Liver (tissue), 9 donors: ENCODE data around the gene CD164L2. TPM values are rescaled to one million over a fixed set of nuclear protein-coding genes. Genes with fewer than 3 reads are reported as not detected.
A peak's percentile ranks its signal among the peaks of the same experiment; 100 is the strongest.

Experiments
- DNase-seq: peaks from one replicate; pipeline ENCODE4 v3.0.0-alpha.2; 2017; ENCODE audit warnings: low spot score
- H3K27ac ChIP-seq, 2 donors: one replicate each; pipeline ENCODE4 v1.7.0; 2013; ENCODE audit warnings: inconsistent platforms in 2 of 2, low read length in 2 of 2, control low read depth in 1 of 2, low read depth in 1 of 2, mild to moderate bottlenecking in 1 of 2
- H3K27me3 ChIP-seq, 4 donors: one replicate each; pipeline versions ENCODE4 v1.6.1 to v1.7.0; 2013; ENCODE audit warnings: low read length in 3 of 4, inconsistent platforms in 1 of 4, mild to moderate bottlenecking in 1 of 4, moderate library complexity in 1 of 4; ENCODE audit not compliant: control insufficient read depth in 4 of 4, insufficient read depth in 4 of 4
- H3K36me3 ChIP-seq, 4 donors: one replicate each; pipeline versions ENCODE4 v1.6.1 to v1.7.0; 2013; ENCODE audit warnings: low read length in 3 of 4, mild to moderate bottlenecking in 3 of 4, low read depth in 1 of 4, moderate library complexity in 1 of 4; ENCODE audit not compliant: control insufficient read depth in 4 of 4, insufficient read depth in 3 of 4
- H3K4me1 ChIP-seq, 4 donors: one replicate each; pipeline versions ENCODE4 v1.6.1 to v1.7.0; 2013; ENCODE audit warnings: low read length in 3 of 4, mild to moderate bottlenecking in 3 of 4, moderate library complexity in 1 of 4; ENCODE audit not compliant: control insufficient read depth in 4 of 4, insufficient read depth in 4 of 4
- H3K4me3 ChIP-seq, 3 donors: one replicate each; pipeline versions ENCODE4 v1.6.1 to v1.7.0; 2013; ENCODE audit warnings: low read length in 3 of 3, control low read depth in 1 of 3, low read depth in 1 of 3, mild to moderate bottlenecking in 1 of 3
- H3K9ac ChIP-seq, 2 donors: one replicate each; pipeline ENCODE4 v1.7.0; 2013; ENCODE audit warnings: low read length in 2 of 2, mild to moderate bottlenecking in 2 of 2, moderate library complexity in 2 of 2, control low read depth in 1 of 2, low read depth in 1 of 2
- H3K9me3 ChIP-seq, 4 donors: one replicate each; pipeline versions ENCODE4 v1.6.1 to v1.7.0; 2013; ENCODE audit warnings: low read length in 3 of 4; ENCODE audit not compliant: control insufficient read depth in 4 of 4
- CTCF ChIP-seq: fragments of 150-350 bp; IDR thresholded peaks from 2 replicates; pipeline ENCODE4 v1.5.1; 2017; ENCODE audit warnings: improper control_type of control experiment, low read depth, low read length; ENCODE audit not compliant: missing input control
- EGR1 ChIP-seq, 2 donors: IDR thresholded peaks; 2 replicates each; pipeline ENCODE4 v1.6.1; 2016 to 2018; ENCODE audit warnings: antibody characterized with exemption in 2 of 2, low read depth in 2 of 2
- HNF4A ChIP-seq, 2 donors: conservative IDR thresholded peaks; 2 replicates each; pipeline ENCODE4 v1.6.1; 2016; ENCODE audit warnings: antibody characterized with exemption in 2 of 2, mild to moderate bottlenecking in 2 of 2
- HNF4G ChIP-seq: IDR thresholded peaks from 2 replicates; pipeline ENCODE4 v1.6.1; 2016; ENCODE audit warnings: antibody characterized with exemption
- JUND ChIP-seq, 2 donors: IDR thresholded peaks; 2 replicates each; pipeline ENCODE4 v1.6.1; 2016; ENCODE audit warnings: antibody characterized with exemption in 2 of 2
- NR2F2 ChIP-seq: IDR thresholded peaks from 2 replicates; pipeline ENCODE4 v1.6.1; 2016; ENCODE audit warnings: antibody characterized with exemption
- RXRA ChIP-seq, 2 donors: IDR thresholded peaks; 2 replicates each; pipeline ENCODE4 v1.6.1; 2017 to 2018; ENCODE audit warnings: antibody characterized with exemption in 2 of 2, mild to moderate bottlenecking in 1 of 2
- SP1 ChIP-seq: IDR thresholded peaks from 2 replicates; pipeline ENCODE4 v1.6.1; 2018; ENCODE audit warnings: antibody characterized with exemption, mild to moderate bottlenecking
- TAF1 ChIP-seq: conservative IDR thresholded peaks from 2 replicates; pipeline ENCODE4 v1.6.1; 2016; ENCODE audit warnings: antibody characterized with exemption, mild to moderate bottlenecking
- WGBS: extraction: QIAGEN DNeasy Blood & Tissue Kit; methylation state at CpG from one replicate; pipeline ENCODE4 v1.1.7; 2013; 5-methylcytosine and 5-hydroxymethylcytosine counted together
- polyA plus RNA-seq, 2 donors: library from polyadenylated mRNA; stranded (reverse) in 1 of 2; unstranded in 1 of 2; fragments of 200-250 nt in 1 of 2; fragments of >200 nt in 1 of 2; fragmentation: Nextera tagmentation in 1 of 2; extraction: Ambion mirVana in 1 of 2; gene quantifications; one replicate each; pipeline versions ENCODE4 v1.2.1 to v1.2.3, GENCODE V29; 2013 to 2015
- total RNA-seq, 2 donors: library from RNA; depleted of rRNA; stranded (reverse); fragments of >200 nt; gene quantifications; one replicate each; pipeline ENCODE4 v1.2.3, GENCODE V29; 2014
- TF ChIP-seq, protein P1 (sequence below): IDR thresholded peaks from 2 replicates; pipeline ENCODE4 v1.6.1; 2016; ENCODE audit warnings: antibody characterized with exemption
- TF ChIP-seq, protein P2 (sequence below): IDR thresholded peaks from 2 replicates; pipeline ENCODE4 v1.6.1; 2016; ENCODE audit warnings: antibody characterized with exemption, mild to moderate bottlenecking
- donor health status: healthy.
- donor health status: healthy.
- donor health status: healthy.
- donor health status: healthy.
- donor health status: healthy.

CD164L2 gene
- total and polyA plus RNA-seq, 4 donors, result not detected

- peaks cover 3 to 31% (median 22%) of the 10 kb centered on the region in 4 donors for H3K4me1 ChIP-seq
- H3K36me3 ChIP-seq, result no peaks in the 10 kb centered on the region
- 91% methylated on average over 3 of the region's 3 CpGs for WGBS
Observed at GRCh38 chr1:27353629-27354028, 29.5 kb downstream of the CD164L2 start.

DNA sequence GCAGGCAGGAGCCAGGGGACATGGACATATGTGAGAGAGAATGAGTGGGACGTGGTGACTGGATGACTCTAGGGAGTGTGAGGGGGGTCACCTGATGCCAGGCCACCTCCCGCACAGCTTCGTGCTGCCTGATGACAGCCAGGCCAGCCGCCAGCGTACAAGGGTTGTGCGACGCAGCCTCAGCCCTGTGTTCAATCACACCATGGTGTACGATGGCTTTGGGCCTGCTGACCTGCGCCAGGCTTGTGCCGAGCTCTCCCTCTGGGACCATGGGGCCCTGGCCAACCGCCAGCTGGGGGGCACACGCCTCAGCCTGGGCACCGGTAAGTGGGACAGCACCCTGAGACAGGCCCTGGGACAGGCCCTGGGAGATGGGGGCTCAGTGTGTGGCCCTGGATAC is 30.0 kb downstream of the CD164L2 start:
- TF ChIP-seq, protein P1, sequence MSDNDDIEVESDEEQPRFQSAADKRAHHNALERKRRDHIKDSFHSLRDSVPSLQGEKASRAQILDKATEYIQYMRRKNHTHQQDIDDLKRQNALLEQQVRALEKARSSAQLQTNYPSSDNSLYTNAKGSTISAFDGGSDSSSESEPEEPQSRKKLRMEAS, result no peak
- H3K27me3 ChIP-seq, result no peaks in the 10 kb centered on the region
- H3K27ac ChIP-seq, result no peak overlapping the region
- H3K36me3 ChIP-seq, result no peaks in the 10 kb centered on the region
- H3K9ac ChIP-seq, result no peak overlapping the region
- peaks cover 3 to 31% (median 22%) of the 10 kb centered on the region in 4 donors for H3K4me1 ChIP-seq
- no peak for DNase-seq
- 93% methylated on average over 13 of the region's 13 CpGs for WGBS
- H3K9me3 ChIP-seq, result no peaks in the 10 kb centered on the region
- no peak overlapping the region for H3K4me3 ChIP-seq

More at GRCh38 chr1:27353629-27354028, 29.5 kb downstream of the CD164L2 start:
- Histone ChIP-seq H3K9me3 (no peaks in the 10 kb centered on the region), H3K4me3 (no peak overlapping the region), H3K9ac (no peak overlapping the region), H3K27me3 (no peaks in the 10 kb centered on the region), H3K27ac (no peak overlapping the region)
- DNase-seq, result no peak
- no peak for TF ChIP-seq TAF1
- no peak for TF ChIP-seq HNF4A (conservative IDR thresholded peaks at IDR 0.05)
- TF ChIP-seq RXRA (IDR thresholded peaks at IDR 0.05), result no peak
- TF ChIP-seq HNF4G, result no peak
- no peak for TF ChIP-seq CTCF
- no peak for TF ChIP-seq JUND (IDR thresholded peaks at IDR 0.05)
- TF ChIP-seq EGR1 (IDR thresholded peaks at IDR 0.05; ENCODE audit: low read depth in 2 of 2), result no peak
- TF ChIP-seq NR2F2, result no peak
- TF ChIP-seq, protein P2, sequence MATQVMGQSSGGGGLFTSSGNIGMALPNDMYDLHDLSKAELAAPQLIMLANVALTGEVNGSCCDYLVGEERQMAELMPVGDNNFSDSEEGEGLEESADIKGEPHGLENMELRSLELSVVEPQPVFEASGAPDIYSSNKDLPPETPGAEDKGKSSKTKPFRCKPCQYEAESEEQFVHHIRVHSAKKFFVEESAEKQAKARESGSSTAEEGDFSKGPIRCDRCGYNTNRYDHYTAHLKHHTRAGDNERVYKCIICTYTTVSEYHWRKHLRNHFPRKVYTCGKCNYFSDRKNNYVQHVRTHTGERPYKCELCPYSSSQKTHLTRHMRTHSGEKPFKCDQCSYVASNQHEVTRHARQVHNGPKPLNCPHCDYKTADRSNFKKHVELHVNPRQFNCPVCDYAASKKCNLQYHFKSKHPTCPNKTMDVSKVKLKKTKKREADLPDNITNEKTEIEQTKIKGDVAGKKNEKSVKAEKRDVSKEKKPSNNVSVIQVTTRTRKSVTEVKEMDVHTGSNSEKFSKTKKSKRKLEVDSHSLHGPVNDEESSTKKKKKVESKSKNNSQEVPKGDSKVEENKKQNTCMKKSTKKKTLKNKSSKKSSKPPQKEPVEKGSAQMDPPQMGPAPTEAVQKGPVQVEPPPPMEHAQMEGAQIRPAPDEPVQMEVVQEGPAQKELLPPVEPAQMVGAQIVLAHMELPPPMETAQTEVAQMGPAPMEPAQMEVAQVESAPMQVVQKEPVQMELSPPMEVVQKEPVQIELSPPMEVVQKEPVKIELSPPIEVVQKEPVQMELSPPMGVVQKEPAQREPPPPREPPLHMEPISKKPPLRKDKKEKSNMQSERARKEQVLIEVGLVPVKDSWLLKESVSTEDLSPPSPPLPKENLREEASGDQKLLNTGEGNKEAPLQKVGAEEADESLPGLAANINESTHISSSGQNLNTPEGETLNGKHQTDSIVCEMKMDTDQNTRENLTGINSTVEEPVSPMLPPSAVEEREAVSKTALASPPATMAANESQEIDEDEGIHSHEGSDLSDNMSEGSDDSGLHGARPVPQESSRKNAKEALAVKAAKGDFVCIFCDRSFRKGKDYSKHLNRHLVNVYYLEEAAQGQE, result no peak
- TF ChIP-seq SP1, result no peak

DNA sequence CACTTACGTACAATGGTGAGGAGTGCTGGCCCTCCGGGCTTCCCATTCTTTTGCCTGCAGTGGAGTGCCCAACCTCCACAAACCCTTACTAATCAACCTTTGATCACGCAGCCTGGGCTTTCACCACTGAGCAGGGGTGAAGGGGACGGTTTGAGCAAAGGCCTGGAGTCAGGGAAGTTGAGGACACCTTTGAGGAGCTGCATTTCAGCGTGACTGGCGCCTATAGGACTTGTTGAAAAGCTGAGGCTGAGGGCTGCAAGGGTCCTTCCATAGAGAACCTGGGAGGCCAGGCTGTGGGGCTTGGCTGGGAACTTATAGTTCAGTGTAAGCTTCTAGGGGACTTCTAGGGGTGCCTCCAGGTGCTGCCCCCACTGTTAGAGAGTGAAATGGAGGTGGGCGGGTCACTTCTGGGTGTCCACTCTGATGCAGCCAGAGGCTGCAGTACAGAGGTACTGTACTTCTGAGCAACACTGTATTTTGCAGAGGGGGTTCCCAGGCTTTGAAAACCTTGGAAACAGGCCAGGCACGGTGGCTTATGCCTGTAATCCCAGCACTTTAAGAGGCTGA is 31.5 kb downstream of the CD164L2 start:
- Histone ChIP-seq H3K9me3 (no peaks in the 10 kb centered on the region), H3K4me1 (peaks cover 3 to 27% (median 17%) of the 10 kb centered on the region in 4 donors), H3K4me3 (no peak overlapping the region), H3K36me3 (no peaks in the 10 kb centered on the region), H3K27ac (no peak overlapping the region), H3K9ac (no peak overlapping the region), H3K27me3 (no peaks in the 10 kb centered on the region)
- 43% methylated on average over 8 of the region's 8 CpGs for WGBS
- peak in 1 of 2 donors; percentile 40 for TF ChIP-seq HNF4A (conservative IDR thresholded peaks at IDR 0.05)
- TF ChIP-seq, protein P1, result no peak
- DNase-seq, result no peak
